ENCODE measurements around the gene RETN. TPM values are rescaled to one million over a fixed set of nuclear protein-coding genes. Genes with fewer than 3 reads are reported as not detected.

RETN gene
- polyA plus RNA-seq, 1 of the 3 experiments (the other 2 are of a cell fraction) = not detected

- Histone ChIP-seq H3K9ac (no peak overlapping the region), H3K36me3 (replicated peaks in 1 of 2; ENCODE audit: control insufficient read depth in 1 of 2, insufficient read depth in 2 of 2, low read length in 1 of 2) (no peaks in the 10 kb centered on the region), H2AFZ (ENCODE audit: low read depth) (no peak overlapping the region), H3K27ac (ENCODE audit: low read depth in 2 of 2, low read length in 1 of 2) (no peak overlapping the region), H3K4me3 (ENCODE audit: low read depth in 2 of 2, low read length in 1 of 2) (no peak overlapping the region), H3K79me2 (ENCODE audit: insufficient read depth) (no peaks in the 10 kb centered on the region), H3F3A (replicated peaks; ENCODE audit: insufficient read depth) (no peaks in the 10 kb centered on the region), H3K27me3 (ENCODE audit: insufficient read depth) (peaks cover 88% of the 10 kb centered on the region), H3K9me2 (no peaks in the 10 kb centered on the region), H3K4me2 (no peak overlapping the region), H4K20me1 (ENCODE audit: insufficient read depth) (no peaks in the 10 kb centered on the region), H3K9me3 (no peaks in the 10 kb centered on the region), H3K4me1 (ENCODE audit: control insufficient read depth in 1 of 2, insufficient read depth in 2 of 2, low read depth in 1 of 2, low read length in 1 of 2) (no peaks in the 10 kb centered on the region)
- ChIA-PET POLR2A (no interaction called here), CTCF (interaction anchor here (3.0 kb wide), 1 partner anchor 18 kb away, joined by 13 read pairs; the partner anchor contains the start of gene TRAPPC5)
- WGBS (ENCODE audit: low lambda C conversion rate) = 0% methylated on average over 1 of the region's 11 CpGs
- TF ChIP-seq TAF1 (IDR thresholded peaks at IDR 0.05; ENCODE audit: borderline replicate concordance, low read depth, low read length) (no peak), PBX3 (IDR thresholded peaks at IDR 0.05) (no peak), NFIC (IDR thresholded peaks at IDR 0.05; ENCODE audit: borderline replicate concordance) (no peak), ZBTB33 (IDR thresholded peaks at IDR 0.05; ENCODE audit: borderline replicate concordance, low read depth) (no peak), RFX5 (IDR thresholded peaks at IDR 0.05; ENCODE audit: low read length) (no peak), CTCF (IDR thresholded peaks at IDR 0.05) (no peak), USF1 (IDR thresholded peaks at IDR 0.05; ENCODE audit: borderline replicate concordance, low read depth) (no peak), GABPA (IDR thresholded peaks at IDR 0.05; ENCODE audit: low read depth) (no peak), FOXJ3 (CRISPR knock-in tag; IDR thresholded peaks at IDR 0.05) (no peak), JUND (IDR thresholded peaks at IDR 0.05) (no peak), GATA2 (CRISPR knock-in tag; IDR thresholded peaks at IDR 0.05) (no peak), USF2 (IDR thresholded peaks at IDR 0.05; ENCODE audit: borderline replicate concordance, low read depth, low read length) (no peak), SIN3A (IDR thresholded peaks at IDR 0.05; ENCODE audit: borderline replicate concordance, low read depth, low read length) (no peak), YY1 (IDR thresholded peaks at IDR 0.05; ENCODE audit: low read depth) (no peak), FOXM1 (IDR thresholded peaks at IDR 0.05; ENCODE audit: low read depth) (no peak), MXI1 (IDR thresholded peaks at IDR 0.05; ENCODE audit: low read depth, low read length) (no peak), RAD21 (IDR thresholded peaks at IDR 0.05; ENCODE audit: low read length) (no peak), RCOR1 (IDR thresholded peaks at IDR 0.05; ENCODE audit: low read length) (no peak)
- DNase-seq = no peak
These were observed 29.7 kb downstream of the RETN start for GRCh38 chr19:7698583-7698982.

All from SK-N-SH (cell line).